IMR-90 (cell line): ENCODE data around the gene AAK1.

ENCODE experiments used
- BHLHE40 ChIP-seq: fragments of 150-350 bp; IDR thresholded peaks from 2 replicates; pipeline ENCODE4 v1.6.1; 2016; ENCODE audit warnings: mild to moderate bottlenecking, low read depth, low read length
- CHD1 ChIP-seq: IDR thresholded peaks from 2 replicates; pipeline ENCODE4 v1.6.1; 2012; ENCODE audit warnings: low read depth, low read length, improper control_type of control experiment
- CTCF ChIP-seq: conservative IDR thresholded peaks from 2 replicates; pipeline ENCODE4 v1.5.1; 2012; ENCODE audit warnings: mild to moderate bottlenecking, low read depth, low read length, improper control_type of control experiment
- FOS ChIP-seq: fragments of 150-350 bp; IDR thresholded peaks from 2 replicates; pipeline ENCODE4 v1.6.1; 2016; ENCODE audit warnings: low read depth, low read length
- POLR2A ChIP-seq: IDR thresholded peaks from 2 replicates; pipeline ENCODE4 v1.6.1; 2012; ENCODE audit warnings: mild to moderate bottlenecking, low read depth, low read length
- RAD21 ChIP-seq: IDR thresholded peaks from 2 replicates; pipeline ENCODE4 v1.6.1; 2012; ENCODE audit warnings: low read length, improper control_type of control experiment

- TF ChIP-seq POLR2A, result no peak
- no peak for TF ChIP-seq RAD21
- TF ChIP-seq CHD1, result no peak
- no peak for TF ChIP-seq CTCF
- TF ChIP-seq BHLHE40, result no peak
- no peak for TF ChIP-seq FOS
Measured at GRCh38 chr2:69453475-69454129, 189.9 kb downstream of the AAK1 start.
